Ramos (cell line): Measurements from ENCODE around the gene SHC1.

Source experiments
- in situ Hi-C: fragments of 300-500 bp; cut with MboI; formaldehyde crosslinking; loops from one replicate; pipeline ENCODE4 v1.14.3; 2022; ENCODE audit warnings: low sequenced_read_pairs; ENCODE audit not compliant: unreplicated experiment

SHC1 gene

DNA sequence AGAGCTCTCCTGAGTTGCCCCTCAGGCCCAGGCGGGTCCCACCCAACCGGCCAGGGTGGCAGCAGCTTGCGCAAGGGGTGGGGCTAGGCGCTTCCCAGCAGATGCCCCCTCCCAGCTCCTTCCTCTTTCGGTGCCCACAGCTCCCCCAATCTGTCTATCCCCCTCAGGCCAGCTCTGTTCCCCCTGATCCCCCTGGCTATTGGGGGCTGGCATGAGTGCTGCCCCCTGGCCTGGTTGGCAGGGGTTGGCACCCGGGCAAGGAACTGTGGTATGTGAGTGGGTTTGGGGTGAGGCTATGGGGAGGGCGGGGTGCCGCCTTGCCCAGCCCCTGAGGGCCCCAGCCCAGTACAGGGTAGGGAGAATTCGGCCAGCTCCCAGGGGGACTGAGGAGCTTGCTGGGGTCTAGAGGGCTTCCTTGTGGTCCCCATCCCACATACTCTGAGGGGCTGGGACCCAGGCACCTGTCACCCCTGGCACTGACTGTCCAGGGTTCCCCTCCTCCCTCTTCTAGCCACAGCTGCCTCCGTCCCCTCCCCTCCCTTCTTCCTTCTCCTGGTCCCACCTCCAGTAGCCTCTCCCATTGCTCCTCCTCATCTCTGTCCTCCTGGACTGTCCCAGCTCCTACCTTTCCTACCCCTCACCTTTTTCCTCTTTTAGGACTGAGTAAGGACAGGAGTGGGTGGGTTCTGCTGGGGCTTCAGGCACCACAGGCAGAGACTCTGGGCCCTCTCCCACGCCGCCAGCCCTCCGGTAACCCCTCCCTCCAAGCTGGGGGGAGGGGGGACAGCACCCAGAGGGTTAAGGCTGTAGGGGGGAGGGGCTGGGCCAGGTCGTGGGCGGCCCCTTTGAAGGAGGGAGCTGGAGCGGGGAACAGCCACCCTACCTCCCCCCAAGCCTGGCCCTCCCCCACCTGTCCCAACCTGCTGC, 37.7 kb upstream of the SHC1 start:
- in situ Hi-C loops: no loop called here

DNA sequence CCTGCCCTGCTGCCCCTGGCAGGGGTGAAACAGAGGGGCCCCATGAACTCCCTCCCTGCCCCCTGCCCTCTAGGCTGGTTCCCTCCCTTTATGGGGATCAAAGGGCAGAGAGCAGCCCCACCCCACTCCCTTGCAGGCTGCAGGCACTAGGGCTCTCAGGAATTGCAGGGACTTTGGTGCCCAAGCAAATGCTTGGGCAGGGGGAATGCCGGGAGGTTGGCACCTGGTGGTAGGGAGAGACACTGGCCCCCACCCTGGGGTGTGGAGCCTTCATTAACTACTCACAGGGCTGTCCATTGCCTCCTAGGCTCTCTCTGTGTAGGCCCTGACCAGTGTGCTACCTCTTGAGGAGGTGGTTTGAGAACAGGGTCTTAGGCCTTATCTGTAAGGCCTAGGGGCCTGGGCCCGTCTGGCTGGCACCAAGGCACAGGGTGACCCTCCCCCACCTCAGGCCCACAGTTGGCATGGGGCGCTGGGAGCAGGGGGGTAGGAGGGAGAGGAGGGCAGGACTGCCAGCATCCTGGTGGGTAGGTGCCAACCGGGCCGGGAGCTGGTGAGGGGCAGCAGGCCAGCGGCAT, 36.8 kb upstream of the SHC1 start:
- in situ Hi-C loops: no loop called here

DNA sequence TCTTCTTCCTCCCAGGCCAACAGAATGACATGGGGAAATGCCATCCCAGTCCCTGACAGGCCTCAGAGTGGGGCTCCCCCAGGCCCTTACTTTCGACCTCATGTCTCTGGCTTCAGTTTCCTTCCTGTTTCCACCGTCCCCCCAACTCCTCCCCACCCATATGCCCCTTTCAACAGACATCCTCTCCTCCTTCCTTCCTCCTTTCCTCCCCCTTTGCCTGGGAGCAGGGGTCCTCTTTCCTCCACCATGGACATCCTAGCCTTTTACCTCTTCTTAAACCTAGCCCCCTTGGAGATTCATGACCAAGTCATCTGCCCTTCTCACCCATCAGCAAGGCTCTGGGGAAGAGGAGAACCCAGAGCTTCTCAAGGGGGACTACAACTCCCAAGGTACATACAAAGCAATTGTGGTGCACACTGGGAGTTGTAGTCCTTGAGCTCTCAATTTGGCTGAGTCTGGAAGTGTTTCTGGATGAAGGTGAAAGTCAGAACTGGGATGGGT, 36.1 kb upstream of the SHC1 start:
- in situ Hi-C loops: no loop called here

DNA sequence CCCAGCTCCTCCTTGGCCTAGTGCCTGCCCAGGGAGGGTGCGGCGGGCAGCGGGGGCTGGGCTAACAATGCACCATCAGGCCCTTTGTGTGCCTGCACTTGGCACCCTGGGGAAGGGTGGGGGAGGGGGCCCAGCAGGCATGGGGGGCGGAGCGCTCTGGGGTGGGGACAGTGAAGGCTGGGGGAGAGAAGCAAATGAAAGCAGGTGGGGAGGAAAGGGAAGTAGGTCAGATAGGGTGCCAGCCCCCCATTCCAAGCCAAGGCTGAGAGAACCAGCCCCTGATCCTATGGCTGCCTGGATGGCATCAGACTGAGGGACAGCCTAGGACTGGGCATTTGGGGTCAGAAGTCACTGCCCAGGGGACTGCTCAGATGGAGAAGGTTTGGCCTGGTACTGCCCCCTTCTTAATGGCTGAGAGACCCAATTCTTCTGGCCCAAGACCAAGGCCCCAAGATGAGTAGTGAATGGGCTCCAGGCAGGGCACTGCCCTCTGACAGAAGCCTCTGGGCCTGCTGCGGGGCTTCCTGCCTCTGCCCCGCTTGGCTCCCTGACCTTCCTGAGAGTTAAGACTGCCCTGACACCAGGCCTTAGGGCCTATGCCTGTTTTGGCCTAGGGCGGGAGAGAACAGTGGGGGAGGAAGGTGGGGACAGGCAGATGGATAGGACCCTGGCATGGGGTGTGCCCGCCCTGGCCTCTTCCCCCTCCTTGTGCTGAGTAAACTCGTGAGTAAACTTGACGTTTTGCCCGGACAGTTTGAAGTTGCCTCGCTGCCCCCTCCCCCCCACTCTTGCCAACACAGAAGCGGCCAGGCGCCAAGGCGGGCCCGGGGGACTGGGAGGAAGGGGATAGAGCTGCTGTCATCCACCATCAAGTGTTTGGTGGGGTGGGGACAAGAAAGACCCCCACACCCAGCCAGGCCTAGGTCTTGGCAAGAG, 34.8 kb upstream of the SHC1 start:
- in situ Hi-C loops: no loop called here

DNA sequence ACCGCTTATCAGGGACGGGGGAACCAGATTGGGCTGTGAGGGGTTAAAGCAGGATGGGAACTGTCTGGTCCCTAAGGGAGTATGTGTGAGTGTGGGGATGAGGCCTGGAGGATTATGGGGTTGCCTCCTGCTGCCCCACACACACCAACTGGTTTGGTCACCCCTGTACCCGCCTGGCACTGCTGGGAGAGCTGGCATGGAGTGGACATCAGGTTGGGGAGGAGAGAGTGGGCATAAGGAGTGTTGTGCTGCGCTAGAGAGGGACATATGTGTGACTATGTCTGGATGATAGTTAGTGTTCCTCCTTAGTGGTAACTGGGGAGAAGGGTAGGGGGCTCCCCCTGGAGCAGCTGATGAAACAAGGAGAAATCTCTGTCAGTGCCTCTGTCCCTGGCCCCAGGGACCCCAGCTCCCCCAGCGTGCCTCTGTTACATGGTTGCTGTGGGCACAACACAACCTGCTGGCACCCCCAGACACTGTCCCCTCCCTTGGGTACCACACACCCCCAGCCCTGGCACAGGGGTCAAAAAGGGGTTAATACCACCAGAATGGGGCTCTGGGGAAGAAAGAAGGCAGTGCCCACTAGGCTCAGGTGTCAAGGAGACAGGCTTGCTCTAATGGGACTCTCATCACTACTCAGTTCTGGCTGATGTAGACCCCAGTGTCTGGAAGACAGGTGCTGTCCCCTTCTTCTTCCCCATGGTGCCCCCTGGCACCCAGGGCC, 34.0 kb upstream of the SHC1 start:
- in situ Hi-C loops: no loop called here

DNA sequence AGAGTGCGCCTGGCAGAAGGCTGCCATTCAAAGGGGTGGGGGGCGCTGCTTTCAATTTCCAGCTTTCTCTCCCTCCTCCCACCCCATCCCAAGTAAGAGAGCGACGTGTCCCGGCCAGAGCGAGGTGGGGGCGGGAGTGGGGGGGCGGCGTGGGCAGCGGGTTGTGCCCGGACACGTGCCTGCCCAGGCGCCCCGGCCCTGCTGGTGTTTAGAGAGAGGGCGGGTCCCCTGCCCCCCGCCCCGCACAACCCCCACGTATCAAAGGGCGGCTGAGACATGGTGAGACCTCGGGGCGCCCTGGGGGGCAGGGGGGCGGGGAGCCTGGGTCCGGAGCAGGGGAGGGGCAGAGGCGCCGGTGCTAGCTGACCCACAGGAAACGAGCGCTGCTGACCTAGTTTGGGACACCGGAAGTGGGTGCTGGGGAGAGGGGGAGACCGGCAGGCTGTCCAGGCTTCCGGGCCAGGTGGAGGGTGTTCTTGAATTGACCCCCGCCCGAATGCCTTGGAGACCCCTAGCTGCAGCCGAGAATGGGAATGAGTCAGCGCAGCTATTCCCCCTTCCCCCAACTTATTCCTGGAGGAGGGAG, 33.3 kb upstream of the SHC1 start:
- in situ Hi-C loops: no loop called here

DNA sequence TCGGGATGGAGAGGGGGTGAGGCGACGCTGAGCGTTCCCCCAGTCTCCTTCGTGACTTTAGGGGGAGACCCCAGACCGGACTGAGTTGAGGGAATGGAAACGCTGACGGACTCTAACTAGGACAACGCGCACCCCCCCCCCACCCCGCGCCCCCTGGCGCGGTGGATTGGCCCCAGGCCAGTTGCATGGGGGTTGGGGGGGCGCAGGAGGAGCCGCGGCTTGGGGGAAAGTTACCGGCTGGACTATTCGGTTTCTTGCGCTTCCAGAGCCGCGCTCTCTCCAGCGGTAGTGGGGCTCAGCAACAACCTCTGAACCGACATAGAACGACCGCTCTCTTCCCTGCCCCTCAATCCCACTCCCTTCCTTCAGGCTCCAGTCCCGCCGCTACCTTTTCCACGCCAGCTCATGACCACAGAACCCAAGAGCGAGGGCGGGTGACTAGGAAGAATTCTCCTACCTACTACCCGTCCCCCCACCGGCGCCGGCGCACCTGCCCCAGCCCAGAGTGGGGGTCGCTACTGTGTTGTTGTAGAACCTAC, 32.7 kb upstream of the SHC1 start:
- in situ Hi-C loops: no loop called here

DNA sequence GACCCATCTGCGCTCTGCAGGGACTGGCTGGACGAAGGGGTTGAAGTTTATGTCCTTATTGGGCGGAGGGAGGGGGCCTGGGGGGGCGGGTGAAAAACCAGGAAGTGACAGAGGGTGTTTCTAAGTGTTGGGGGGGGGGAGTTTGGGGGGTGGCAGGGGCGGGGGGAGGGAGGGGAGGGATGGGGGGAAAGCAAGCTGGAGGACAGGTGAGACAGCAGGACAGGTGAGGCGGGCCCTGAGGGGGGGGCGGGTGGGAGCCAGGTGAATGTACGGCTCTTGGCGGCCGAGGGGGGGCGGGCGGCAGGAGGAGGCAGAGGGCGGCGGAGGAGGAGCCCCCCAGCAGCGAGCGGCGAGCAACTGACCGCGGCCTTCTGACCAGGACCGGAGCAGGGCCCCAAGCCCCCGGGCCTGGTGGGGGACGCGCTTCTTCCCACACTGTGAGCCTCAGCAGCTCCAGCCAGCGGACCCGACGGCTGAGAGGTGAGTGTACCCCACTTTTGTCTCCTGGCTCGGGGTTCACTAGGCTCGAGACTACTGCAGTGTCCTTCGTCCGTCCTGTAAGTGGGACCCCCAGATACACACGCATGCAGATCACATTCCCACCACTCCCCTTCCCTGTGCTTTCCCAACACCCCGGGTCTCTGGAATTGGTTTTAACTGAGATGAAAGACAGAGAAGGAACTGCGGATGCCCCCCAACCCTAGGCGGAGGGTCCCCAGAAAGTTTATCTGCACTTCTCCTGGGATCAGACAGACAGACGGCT, 32.1 kb upstream of the SHC1 start, which contains the start of gene ZBTB7B:
Gene ZBTB7B, plus strand, starts transcription at position 339 of the 763 bp plus-strand sequence. CDS start 11,859 bp downstream, outside the sequence.
- in situ Hi-C loops: no loop called here

DNA sequence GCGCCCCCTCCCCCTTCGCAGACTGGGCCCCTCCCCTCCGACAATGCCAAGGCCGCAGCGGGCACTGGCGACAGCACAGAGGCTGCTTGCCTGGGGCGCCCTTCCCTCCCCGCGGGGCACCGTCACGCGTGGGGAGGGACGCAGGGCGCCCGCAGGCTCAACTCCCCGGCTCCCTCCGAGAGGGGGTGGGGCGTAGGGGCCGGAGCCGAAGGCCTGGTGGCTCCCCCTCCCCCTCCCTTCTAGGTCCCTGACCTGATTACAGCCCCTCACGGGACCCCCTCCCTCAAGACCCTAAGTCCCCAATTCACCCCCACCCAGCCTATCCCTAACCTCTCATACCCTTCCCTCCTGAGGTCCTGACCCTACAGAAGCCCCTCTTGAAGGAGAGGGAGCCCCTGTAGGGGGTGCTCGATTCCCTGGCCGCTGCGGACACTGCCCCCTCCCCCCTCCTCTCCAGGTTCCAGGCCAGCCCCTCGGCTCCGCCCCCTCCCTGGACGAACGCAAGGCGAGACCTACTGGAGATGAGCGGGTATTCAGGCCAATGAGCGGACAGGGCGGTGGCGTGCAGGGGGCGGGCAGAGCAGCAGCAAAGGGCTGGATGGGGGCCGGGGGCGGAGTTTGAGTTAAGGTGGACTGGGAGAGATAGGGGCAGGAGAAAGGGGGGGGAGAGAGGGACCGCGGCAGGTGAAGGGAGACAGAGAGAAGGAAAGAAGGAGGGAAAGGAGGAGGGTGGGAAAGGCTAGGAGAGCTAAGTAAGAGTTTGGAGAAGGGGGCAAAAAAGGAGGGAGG, 31.3 kb upstream of the SHC1 start:
- in situ Hi-C loops: no loop called here

DNA sequence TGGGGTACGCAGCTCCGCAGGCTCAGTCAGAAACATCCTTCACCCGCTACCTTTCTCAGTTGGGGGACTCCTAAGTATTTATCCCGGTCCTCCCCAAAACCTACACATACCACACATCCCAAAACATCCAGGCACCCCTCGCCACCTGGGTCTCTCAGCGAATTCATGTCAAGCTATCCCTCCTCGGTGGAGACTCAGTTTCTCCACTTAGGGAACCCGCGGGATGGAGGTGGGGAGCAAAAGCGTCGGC, 30.8 kb upstream of the SHC1 start:
- in situ Hi-C loops: no loop called here

DNA sequence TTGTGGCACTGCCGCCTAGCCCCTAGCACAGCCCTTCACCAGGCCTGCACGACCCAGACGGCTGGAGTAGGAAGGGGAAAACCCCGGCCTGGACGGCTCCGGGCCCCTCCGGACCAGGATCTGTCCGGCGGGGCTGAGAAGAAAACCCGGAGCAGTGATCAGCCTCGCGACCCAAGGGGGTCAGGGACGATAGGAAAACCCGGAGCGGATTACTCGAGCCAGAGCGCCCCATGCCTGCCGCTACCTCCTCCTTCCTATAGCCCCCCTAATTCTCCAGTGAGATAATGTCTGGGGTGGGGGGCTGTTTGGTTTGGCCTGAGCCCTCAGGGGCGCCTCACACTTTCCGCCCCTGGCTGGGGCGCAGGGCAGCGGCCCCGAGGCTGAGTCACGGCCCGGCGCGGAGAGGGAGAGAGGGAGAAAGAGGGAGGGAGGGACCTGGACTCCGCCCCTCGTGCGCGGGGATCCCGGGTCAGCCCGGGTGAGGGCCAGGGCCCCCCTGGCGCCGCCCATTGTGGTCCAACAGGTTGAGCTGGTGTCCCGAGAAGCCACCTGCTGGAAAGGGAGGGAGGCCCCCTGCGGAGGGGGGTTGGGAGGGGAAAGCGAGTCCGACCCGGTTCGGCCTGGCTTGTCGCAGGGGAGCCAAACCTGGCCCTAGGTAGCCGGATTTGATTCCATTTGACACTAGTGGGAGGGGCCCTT, 30.3 kb upstream of the SHC1 start:
- in situ Hi-C loops: no loop called here

DNA sequence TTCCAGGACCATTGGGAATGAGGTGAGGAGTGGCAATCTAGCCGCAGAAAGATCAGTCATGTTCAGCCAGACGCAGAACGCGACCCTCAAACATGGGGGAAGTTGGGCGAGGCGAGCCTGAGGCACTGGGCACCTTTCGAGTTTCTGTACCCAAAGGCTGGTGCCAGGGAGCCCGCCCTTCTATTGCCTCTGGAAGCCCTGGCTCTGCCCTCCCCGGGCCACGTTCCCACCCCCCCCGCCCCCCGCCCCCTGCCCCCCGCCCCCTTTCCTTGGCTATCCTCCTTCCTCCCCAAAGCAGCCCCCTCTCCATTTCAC, 29.8 kb upstream of the SHC1 start:
- in situ Hi-C loops: no loop called here

DNA sequence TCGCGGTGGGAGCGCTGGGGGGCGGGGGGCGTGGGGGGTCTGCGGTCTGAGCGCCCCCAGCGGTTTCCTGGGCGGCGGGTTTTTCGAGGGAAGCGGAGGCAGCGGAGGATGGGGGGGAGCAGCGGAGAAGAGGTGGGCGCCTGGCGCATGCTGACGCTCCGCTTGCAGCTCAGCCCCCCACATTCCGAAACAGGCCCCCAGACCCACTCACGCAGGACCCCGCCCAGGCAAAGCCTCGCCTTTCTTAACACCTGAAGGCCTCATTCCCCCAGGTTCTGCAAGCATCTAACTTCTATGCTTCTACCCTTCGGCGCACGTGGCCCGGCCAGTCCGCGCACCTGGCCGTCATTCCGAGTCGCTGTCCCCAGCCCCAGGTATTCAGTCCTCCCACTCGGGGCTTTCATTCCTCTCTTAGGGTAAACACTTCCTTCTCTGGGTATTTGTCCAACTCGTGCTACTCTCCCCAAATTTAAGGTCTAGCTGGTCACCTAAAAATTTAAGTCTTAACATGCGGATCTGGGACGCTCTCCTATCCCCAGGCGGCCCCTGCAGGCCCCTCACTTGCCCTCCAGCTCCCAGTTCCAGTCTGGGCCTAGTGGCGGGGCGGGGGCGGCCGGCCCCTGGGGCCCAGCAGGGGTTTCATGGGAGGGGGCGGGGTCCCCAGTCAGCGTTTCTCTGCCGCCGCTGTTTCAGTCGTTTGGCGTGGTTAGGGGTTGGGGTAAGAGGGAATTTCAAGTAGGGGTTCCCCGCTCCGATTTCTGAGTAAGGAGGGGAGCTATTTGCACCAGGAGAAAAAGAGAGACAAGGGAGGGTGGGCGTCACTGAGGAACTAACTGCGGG, 29.2 kb upstream of the SHC1 start:
- in situ Hi-C loops: no loop called here

DNA sequence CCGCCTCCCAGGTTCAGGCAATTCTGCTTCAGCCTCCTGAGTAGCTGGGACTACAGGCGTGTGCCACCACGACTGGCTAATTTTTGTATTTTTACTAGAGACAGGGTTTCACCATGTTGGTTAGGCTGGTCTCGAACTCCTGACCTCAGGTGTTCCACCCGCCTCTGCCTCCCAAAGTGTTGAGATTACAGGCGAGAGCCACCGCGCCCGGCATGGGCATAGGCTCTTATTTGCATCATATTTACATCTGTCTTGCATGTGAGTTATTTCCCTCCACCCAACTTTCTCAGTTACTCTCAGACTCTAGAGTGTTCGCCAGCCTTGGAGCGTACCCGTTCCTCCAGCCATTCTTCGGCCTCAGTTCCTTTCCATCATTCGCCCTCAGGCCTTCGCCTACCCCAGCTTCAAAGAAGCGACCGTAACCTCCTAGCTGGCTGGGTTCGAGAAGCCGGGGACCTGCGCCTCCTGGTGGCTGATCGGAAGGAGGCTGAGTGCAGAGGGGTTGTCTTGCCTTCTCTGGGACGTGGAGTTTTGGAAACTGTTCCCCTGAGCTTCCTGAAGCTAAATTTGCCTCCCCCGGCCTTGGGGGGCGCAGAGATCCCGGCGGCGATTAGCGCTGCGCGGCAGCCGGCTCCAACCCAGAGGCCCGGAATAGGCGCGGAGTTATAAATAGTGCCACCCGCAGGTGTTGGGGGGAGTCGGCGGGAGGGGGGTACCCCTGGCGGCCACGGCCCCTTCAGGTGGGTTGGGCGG, 28.4 kb upstream of the SHC1 start:
- in situ Hi-C loops: no loop called here

DNA sequence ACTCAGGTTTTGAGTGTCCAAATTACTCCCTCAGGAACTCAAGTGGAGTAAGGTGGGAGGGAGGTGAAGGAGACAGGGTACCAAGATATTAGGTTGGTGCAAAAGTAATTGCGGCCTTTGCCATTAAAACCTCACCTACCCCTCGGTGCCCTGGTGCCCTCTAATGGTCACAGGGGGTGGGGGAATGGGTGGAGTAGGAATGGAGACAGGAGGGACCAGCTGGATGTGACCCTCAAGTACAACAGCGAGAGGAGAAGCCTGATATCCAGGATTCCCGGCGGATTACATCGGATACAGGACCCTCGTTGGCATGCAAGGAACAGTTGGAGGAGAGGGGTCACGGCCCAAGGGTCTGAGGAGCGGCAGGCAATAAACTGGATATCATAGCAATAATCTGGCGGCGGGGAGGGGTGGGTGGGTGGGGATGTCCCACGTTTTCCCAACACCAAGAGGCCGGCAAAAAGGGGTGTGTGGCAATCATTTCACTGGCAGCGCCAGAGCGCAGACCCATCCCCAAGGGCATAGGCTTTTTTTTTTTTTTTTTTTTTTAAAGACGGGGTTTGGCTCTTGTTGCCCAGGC, 27.7 kb upstream of the SHC1 start:
- in situ Hi-C loops: no loop called here
